Hindlimb muscle (tissue), 1 donor: ENCODE results near the gene TNS3. TPM values are rescaled to one million over a fixed set of nuclear protein-coding genes. Genes with fewer than 3 reads are reported as not detected.

Experiments used
- DNase-seq: peaks from one replicate; pipeline ENCODE4 v3.0.0-alpha.2; 2013
- polyA plus RNA-seq: library from polyadenylated mRNA; unstranded; fragments of 120-200 nt; gene quantifications from one replicate; pipeline ENCODE4 v1.2.1, GENCODE V29; 2013; ENCODE audit not compliant: insufficient read length

Gene TNS3
- polyA plus RNA-seq, 1 donor: 24.9 TPM

- DNase-seq: no peak
These were observed 116.7 kb downstream of the TNS3 start for GRCh38 chr7:47465191-47465590.

GRCh38 chr7:47464266-47464665 lies 117.6 kb downstream of the TNS3 start:
- no peak for DNase-seq

- no peak for DNase-seq
These were observed 120.2 kb downstream of the TNS3 start for GRCh38 chr7:47461746-47462145.

GRCh38 chr7:47461161-47461560 lies 120.8 kb downstream of the TNS3 start:
- DNase-seq: peak; percentile 40

- no peak for DNase-seq
These were observed 121.5 kb downstream of the TNS3 start for GRCh38 chr7:47460251-47460989.

- no peak for DNase-seq
These were observed 123.4 kb downstream of the TNS3 start for GRCh38 chr7:47458486-47458885.

- no peak for DNase-seq
These were observed 123.9 kb downstream of the TNS3 start for GRCh38 chr7:47458057-47458456.

GRCh38 chr7:47456210-47456955 lies 125.5 kb downstream of the TNS3 start:
- DNase-seq: no peak

- DNase-seq: no peak
These were observed 126.1 kb downstream of the TNS3 start for GRCh38 chr7:47455872-47456185.

GRCh38 chr7:47454974-47455871 lies 126.7 kb downstream of the TNS3 start:
- DNase-seq: no peak

- DNase-seq: no peak
These were observed 127.6 kb downstream of the TNS3 start for GRCh38 chr7:47454069-47454973.

GRCh38 chr7:47453093-47454061 lies 128.5 kb downstream of the TNS3 start:
- no peak for DNase-seq

GRCh38 chr7:47452715-47453092 lies 129.2 kb downstream of the TNS3 start:
- DNase-seq: no peak

GRCh38 chr7:47452295-47452694 lies 129.6 kb downstream of the TNS3 start:
- DNase-seq: no peak

- no peak for DNase-seq
These were observed 130.1 kb downstream of the TNS3 start for GRCh38 chr7:47451851-47452205.

- DNase-seq: no peak
These were observed 131.9 kb downstream of the TNS3 start for GRCh38 chr7:47449810-47450590.

- DNase-seq: no peak
These were observed 132.9 kb downstream of the TNS3 start for GRCh38 chr7:47448971-47449370.

GRCh38 chr7:47447621-47448349 lies 134.1 kb downstream of the TNS3 start:
- no peak for DNase-seq

GRCh38 chr7:47446871-47447466 lies 134.9 kb downstream of the TNS3 start:
- no peak for DNase-seq
